ACC112 (cell line): ENCODE measurements around the gene UHRF1.
"Not testable (repeated sequence)": the region's sequence is repeated elsewhere in the genome, so short reads cannot be mapped to it uniquely, and the experiment has no call there.

Experiments used
- H2AFZ ChIP-seq: fragments of 200-600 bp; sonication (generic); one replicate; pipeline ENCODE4 v1.6.0; 2017; ENCODE audit warnings: antibody characterized with exemption, low read length; ENCODE audit not compliant: unreplicated experiment
- H3K27ac ChIP-seq: fragments of 200-600 bp; sonication (generic); 2 replicates; pipeline ENCODE4 v1.5.1; 2014; ENCODE audit warnings: low read depth, mild to moderate bottlenecking, antibody characterized with exemption, low read length, moderate library complexity
- H3K27me3 ChIP-seq: fragments of 200-600 bp; sonication (generic); 2 replicates; pipeline ENCODE4 v1.6.1; 2014; ENCODE audit warnings: mild to moderate bottlenecking, antibody characterized with exemption, low read length, moderate library complexity, mixed read lengths; ENCODE audit not compliant: insufficient read depth
- H3K36me3 ChIP-seq: fragments of 200-600 bp; sonication (generic); 2 replicates; pipeline ENCODE4 v1.6.1; 2016; ENCODE audit warnings: mild to moderate bottlenecking, antibody characterized with exemption, low read length, moderate library complexity, mixed read lengths; ENCODE audit not compliant: insufficient read depth
- H3K4me1 ChIP-seq: fragments of 200-600 bp; sonication (generic); one replicate; pipeline ENCODE4 v1.6.1; 2016; ENCODE audit warnings: low read length, mixed read lengths; ENCODE audit not compliant: insufficient read depth, unreplicated experiment, control insufficient read depth
- H3K4me3 ChIP-seq: fragments of 200-600 bp; sonication (generic); 2 replicates; pipeline ENCODE4 v1.5.1; 2014; ENCODE audit warnings: mild to moderate bottlenecking, low read depth, low read length
- H3K79me2 ChIP-seq: fragments of 200-600 bp; sonication (generic); one replicate; pipeline ENCODE4 v1.6.0; 2016; ENCODE audit warnings: low read length; ENCODE audit not compliant: control insufficient read depth, unreplicated experiment, insufficient read depth

UHRF1 gene

DNA sequence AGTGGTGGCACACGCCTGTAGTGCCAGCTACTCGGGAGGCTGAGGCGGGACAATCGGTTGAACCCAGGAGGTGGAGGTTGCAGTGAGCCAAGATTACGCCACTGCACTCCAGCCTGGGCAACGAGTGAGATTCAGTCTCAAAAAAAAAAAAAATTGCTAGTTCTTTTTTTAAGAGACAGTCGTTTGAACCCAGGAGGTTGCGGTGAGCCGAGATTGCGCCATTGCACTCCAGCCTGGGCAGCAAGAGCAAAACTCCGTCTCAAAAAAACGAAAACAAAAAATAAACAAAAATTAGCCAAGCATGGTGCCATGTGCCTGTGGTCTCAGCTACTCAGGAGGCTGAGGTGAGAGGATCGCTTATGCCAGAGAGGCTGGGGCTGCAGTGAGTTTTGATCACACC is 8.4 kb upstream of the UHRF1 start:
- not testable (repeated sequence) for H3K79me2 ChIP-seq, H2AFZ ChIP-seq, H3K27me3 ChIP-seq, H3K4me1 ChIP-seq, H3K36me3 ChIP-seq, H3K4me3 ChIP-seq, H3K27ac ChIP-seq

DNA sequence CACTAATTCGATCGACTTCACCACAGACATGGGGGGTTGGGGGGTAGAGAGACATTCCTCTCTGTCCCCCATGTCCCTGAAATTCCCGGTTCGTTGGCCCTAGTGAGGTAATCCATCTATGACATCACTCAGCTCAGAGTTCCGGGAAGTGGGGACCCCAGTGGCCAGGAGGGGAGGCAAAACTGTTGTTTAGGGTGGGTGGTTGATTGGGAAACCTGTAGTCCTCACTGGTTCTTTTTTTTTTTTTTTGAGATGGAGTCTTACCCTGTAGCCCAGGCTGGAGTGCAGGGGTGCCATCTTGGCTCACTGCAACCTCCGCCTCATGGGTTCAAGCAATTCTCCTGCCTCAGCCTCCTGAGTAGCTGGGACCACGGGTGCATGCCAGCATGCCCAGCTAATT is 6.5 kb upstream of the UHRF1 start, which contains the start of gene ARRDC5:
TSS of gene ARRDC5 (minus strand) at position 101 of the 400 bp plus-strand sequence. CDS start at position 30, 71 bp downstream.
- H3K4me1 ChIP-seq, result no peaks in the 10 kb centered on the region
- H3K79me2 ChIP-seq, result no peaks in the 10 kb centered on the region
- H3K4me3 ChIP-seq, result no peak within 1 kb of the TSS
- no peak within 1 kb of the TSS for H2AFZ ChIP-seq
- H3K36me3 ChIP-seq, result no peaks in the 10 kb centered on the region
- no peak within 1 kb of the TSS for H3K27ac ChIP-seq
- H3K27me3 ChIP-seq, result no peaks in the 10 kb centered on the region

DNA sequence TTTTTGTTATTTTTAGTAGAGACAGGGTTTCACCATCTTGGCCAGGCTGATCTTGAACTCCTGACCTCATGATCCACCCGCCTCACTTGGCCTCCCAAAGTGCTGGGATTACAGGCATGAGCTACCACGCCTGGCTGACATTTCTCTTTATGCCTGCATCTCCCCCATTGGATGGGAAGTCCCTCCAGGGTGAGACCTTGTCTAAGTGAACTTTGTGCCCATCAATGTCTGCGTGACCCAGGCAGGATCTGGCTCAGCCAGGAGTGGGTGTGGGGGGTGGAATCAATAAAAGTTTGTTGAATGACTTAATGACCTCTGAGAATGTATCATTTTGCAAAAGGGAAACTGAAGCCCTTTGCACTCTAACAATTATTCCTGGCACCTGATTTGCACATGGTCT is 4.8 kb upstream of the UHRF1 start:
- no peaks in the 10 kb centered on the region for H3K36me3 ChIP-seq
- no peaks in the 10 kb centered on the region for H3K4me1 ChIP-seq
- H3K79me2 ChIP-seq, result no peaks in the 10 kb centered on the region
- no peaks in the 10 kb centered on the region for H3K27me3 ChIP-seq
- no peak overlapping the region for H2AFZ ChIP-seq
- no peak overlapping the region for H3K4me3 ChIP-seq
- no peak overlapping the region for H3K27ac ChIP-seq

DNA sequence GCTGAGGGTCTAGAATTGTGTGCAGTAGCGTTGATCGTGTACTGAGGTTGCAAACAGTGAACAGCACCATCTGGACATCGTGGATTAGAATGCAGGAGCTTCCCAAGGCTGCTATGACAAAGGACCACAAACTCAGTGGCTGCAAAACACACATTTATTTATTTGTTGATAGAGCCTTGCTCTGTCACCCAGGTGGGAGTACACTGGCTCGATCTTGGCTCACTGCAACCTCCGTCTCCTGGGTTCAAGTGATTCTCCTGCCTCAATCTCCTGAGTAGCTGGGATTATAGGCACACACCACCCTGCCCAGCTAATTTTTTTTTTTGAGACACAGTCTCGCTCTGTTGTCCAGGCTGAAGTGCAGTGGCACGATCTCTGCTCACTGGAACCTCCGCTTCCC is 2.3 kb upstream of the UHRF1 start:
- Histone ChIP-seq H3K4me3 (no peak overlapping the region), H3K36me3 (no peaks in the 10 kb centered on the region), H3K27ac (no peak overlapping the region), H3K27me3 (no peaks in the 10 kb centered on the region), H3K4me1 (peaks cover 5% of the 10 kb centered on the region), H3K79me2 (peaks cover 16% of the 10 kb centered on the region), H2AFZ (no peak overlapping the region)

DNA sequence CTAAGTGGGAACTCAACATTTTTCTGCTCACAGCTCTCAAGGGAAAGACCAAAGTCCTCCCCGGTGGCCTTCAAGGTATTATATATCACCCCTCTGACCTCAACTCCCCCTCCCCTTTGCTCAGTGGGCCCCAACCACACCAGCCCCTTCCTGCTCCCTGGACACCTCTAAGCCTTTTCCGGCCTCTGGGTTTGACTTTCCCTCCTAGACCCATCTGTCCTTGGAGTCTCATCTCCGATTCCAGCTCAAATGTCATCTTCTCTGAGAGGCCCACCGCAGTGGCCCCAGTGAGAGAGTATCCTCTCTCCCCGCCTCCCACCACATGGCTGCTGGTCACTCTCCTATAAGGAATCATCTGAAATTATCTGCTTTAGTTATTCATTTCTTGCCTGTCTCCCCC is 941 bp upstream of the UHRF1 start:
- no peak overlapping the region for H2AFZ ChIP-seq
- peaks cover 15% of the 10 kb centered on the region for H3K4me1 ChIP-seq
- H3K79me2 ChIP-seq, result peaks cover 24% of the 10 kb centered on the region
- no peak overlapping the region for H3K27ac ChIP-seq
- no peak overlapping the region for H3K4me3 ChIP-seq
- H3K27me3 ChIP-seq, result no peaks in the 10 kb centered on the region
- 0 out of 2 replicates have a peak, but pooled peaks cover 2% of the 10 kb centered on the region for H3K36me3 ChIP-seq

DNA sequence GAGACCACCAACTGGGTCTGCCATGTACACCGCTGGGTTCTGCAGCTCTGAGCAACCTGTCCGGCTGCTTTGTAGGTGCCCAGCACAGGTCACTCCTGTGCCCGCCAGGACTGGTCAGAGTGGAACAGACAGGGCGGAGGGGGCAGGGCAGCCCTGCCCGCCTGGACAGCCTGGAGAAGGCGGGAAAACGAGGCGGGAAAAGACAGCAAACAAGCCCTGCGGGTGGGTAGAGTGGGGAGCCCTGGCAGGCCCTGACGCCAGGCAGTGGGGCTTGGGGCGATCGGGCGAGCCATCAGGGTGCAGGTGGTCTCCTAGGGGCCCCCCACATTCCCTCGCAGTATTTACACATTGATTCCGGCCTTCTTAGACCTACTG is 533 bp upstream of the UHRF1 start:
- Histone ChIP-seq H3K4me3 (peak overlapping the region; percentile 88), H3K27me3 (no peaks in the 10 kb centered on the region), H2AFZ (no peak overlapping the region), H3K36me3 (0 out of 2 replicates have a peak, but pooled peaks cover 2% of the 10 kb centered on the region), H3K79me2 (peaks cover 28% of the 10 kb centered on the region), H3K4me1 (peaks cover 15% of the 10 kb centered on the region), H3K27ac (no peak overlapping the region)

DNA sequence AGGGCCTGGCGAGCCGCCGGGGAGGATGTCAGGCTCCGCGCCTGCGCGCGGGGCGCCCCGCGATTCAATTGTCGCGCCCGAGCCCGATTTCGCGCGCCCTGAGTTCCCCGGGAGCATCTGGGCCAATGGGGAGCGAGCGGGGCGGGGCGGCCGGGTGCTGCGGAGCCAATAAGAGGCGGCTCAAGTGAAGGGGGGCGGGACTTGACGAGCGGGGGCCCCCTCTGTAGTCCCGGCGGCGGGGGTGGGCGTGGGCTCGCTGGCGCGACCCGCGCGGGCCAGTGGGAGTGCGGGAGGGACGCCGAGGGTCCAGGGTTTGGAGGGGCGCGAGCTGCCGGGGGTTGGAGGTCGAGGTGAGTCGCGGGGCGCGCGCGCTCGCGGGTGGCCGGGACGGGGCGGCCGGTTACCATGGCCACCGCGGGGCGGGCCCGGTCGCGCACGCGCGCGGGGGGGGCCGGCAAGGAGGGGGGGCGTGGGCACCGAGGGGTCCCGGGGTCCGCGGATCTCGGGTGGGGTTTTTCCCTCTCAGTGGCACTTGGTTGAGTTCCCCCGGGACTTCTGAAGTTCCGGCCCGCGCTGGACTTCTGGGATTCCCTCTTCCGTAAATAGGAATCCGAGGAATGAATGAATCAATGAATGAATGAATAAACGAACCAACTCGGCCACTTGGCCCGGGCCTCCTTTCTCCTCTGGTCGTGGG is 744 bp downstream of the UHRF1 start:
- Histone ChIP-seq H3K36me3 (0 out of 2 replicates have a peak, but pooled peaks cover 2% of the 10 kb centered on the region), H3K4me1 (peaks cover 21% of the 10 kb centered on the region), H3K4me3 (peak overlapping the region; percentile 88), H3K27ac (peak overlapping the region; percentile 86), H2AFZ (peak overlapping the region; percentile 60), H3K27me3 (no peaks in the 10 kb centered on the region), H3K79me2 (peaks cover 41% of the 10 kb centered on the region)

DNA sequence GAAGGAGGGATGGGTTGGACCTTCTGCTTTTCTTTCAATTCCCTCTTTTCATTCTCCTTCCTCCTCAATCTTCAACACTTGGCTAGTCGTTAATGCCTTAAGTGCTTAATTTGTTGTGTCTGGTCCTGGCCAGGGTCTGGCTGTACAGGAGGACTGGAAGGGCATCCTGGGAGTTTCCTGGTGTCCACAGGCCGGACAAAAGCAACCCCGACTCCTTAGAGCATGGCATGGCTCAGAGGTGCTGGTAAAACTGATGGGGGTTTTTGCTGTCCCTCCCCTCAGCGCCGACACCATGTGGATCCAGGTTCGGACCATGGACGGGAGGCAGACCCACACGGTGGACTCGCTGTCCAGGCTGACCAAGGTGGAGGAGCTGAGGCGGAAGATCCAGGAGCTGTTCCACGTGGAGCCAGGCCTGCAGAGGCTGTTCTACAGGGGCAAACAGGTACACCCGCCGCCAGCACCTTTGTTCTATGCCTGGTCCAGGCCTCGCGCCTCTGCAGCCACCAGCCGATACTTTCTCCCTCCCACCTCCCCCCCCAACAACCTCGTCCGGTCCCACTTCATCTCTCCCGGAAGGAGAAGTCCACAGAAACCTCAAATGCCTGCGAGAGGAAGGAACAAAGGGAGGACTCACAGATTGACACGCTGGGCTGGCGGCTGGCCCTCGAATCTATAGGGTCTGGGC is 1.4 kb downstream of the UHRF1 start:
- peak overlapping the region; percentile 27 for H2AFZ ChIP-seq
- 0 out of 2 replicates have a peak, but pooled peaks cover 2% of the 10 kb centered on the region for H3K36me3 ChIP-seq
- H3K79me2 ChIP-seq, result peaks cover 48% of the 10 kb centered on the region

DNA sequence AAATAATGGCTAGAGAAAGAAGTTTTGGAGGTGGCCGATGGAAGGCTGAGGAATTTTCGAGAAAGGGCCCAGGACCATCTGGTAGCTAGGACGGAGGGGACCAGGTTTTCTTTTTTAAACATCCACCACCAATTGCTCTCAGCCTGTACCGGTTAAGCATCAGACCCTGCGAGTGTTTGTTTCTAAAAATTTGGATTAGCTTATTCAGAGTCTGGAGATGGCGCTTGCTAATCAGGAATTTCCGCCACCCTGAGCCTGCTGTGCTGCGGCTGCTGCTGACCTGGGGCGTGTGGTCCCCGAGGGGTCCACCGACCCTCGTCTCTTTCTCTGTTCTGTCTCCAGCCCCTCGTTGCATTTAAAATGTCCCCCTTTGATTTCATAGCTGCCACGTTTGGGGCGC is 2.0 kb downstream of the UHRF1 start:
- H3K36me3 ChIP-seq, result 0 out of 2 replicates have a peak, but pooled peaks cover 2% of the 10 kb centered on the region
- H3K4me1 ChIP-seq, result peaks cover 31% of the 10 kb centered on the region
- H3K79me2 ChIP-seq, result peaks cover 53% of the 10 kb centered on the region
- peak overlapping the region; percentile 86 for H3K27ac ChIP-seq
- peak overlapping the region; percentile 27 for H2AFZ ChIP-seq
- peak overlapping the region; percentile 88 for H3K4me3 ChIP-seq
- no peaks in the 10 kb centered on the region for H3K27me3 ChIP-seq

More for the DNA sequence above, 1.4 kb downstream of the UHRF1 start:
- Histone ChIP-seq H3K4me1 (peaks cover 27% of the 10 kb centered on the region), H3K27me3 (no peaks in the 10 kb centered on the region), H3K27ac (peak overlapping the region; percentile 86), H3K4me3 (peak overlapping the region; percentile 88)

DNA sequence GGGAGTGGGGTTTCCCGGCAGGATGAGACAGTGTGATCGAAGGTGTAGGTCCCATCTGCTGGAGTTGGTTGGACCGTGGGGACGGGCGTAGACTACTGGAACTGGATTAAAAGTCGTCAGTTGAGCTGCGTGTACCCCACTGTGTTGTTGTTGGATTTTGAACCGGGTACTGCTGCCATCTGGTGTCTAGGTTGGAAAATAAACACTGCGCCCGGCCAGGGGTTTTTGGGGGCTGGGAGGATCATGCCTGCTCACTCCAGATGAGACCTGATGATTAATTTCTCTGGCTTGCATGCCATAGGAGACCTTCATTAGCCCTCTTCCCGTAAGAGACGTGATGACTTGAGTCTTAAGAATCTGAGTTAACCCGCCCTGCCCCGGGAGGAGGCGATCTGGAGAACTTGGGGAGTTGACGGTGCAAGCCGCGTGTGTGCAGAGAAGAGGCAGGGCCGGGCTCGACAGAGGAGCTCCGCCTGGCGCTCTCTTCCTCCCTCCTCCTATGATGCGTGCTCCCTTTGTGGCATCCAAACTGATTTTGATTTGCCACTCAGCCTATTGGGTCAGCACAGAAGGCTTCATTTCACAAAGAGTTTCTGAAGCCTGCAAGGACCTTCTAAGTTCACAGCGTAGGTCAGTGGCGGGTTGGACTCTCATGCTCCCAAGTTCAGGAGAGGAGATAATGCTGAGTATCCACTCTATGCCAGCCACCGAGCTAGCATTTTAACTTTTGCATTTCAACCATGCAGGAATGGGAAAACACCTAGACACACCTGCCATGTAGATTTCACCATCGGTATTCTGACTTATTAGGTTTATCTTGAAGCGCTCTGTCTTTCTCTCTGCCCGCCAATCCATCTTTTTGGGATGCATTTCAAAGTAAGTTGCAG is 2.7 kb downstream of the UHRF1 start:
- no peak overlapping the region for H2AFZ ChIP-seq
- 0 out of 2 replicates have a peak, but pooled peaks cover 2% of the 10 kb centered on the region for H3K36me3 ChIP-seq
- H3K4me3 ChIP-seq, result peak overlapping the region; percentile 88
- H3K4me1 ChIP-seq, result peaks cover 31% of the 10 kb centered on the region
- peak overlapping the region; percentile 86 for H3K27ac ChIP-seq
- H3K27me3 ChIP-seq, result no peaks in the 10 kb centered on the region
- peaks cover 61% of the 10 kb centered on the region for H3K79me2 ChIP-seq
